ENCODE results near the gene FOXJ3.

GRCh38 chr1:42138586-42138985, 196.4 kb downstream of the FOXJ3 start:
- TF ChIP-seq BHLHE40 (IDR thresholded peaks at IDR 0.05; ENCODE audit: borderline replicate concordance) (no peak), ARNT (IDR thresholded peaks at IDR 0.05) (no peak), ZNF384 (IDR thresholded peaks at IDR 0.05) (no peak), SP1 (IDR thresholded peaks at IDR 0.05) (no peak), ELF4 (IDR thresholded peaks at IDR 0.05) (no peak), NFRKB (IDR thresholded peaks at IDR 0.05) (no peak), FOXM1 (IDR thresholded peaks at IDR 0.05; ENCODE audit: borderline replicate concordance) (no peak), HDGF (IDR thresholded peaks at IDR 0.05; ENCODE audit: borderline replicate concordance) (no peak)
